DND-41 (cell line): ENCODE measurements around the gene GART.
"Not testable (repeated sequence)": the region's sequence is repeated elsewhere in the genome, so short reads cannot be mapped to it uniquely, and the experiment has no call there.

Experiments used
- ATAC-seq: fragments of 200-7000 bp; cut with Tn5 transposase; 3 replicates; pipeline ENCODE4 v1.9.1; 2021; ENCODE audit warnings: low read depth; ENCODE audit not compliant: insufficient read depth
- DNase-seq: peaks from one replicate; pipeline ENCODE4 v3.0.0-alpha.2; 2020
- H2AFZ ChIP-seq: 2 replicates; pipeline ENCODE4 v1.6.0; 2012; ENCODE audit warnings: low read depth, low read length
- H3K27ac ChIP-seq: 2 replicates; pipeline ENCODE4 v1.5.1; 2012; ENCODE audit warnings: low read length, inconsistent platforms
- H3K27me3 ChIP-seq: fragments of 200-600 bp; sonication (generic); 2 replicates; pipeline ENCODE4 v1.6.0; 2012; ENCODE audit warnings: low read length, mild to moderate bottlenecking, inconsistent platforms; ENCODE audit not compliant: insufficient read depth, poor library complexity
- H3K36me3 ChIP-seq: 2 replicates; pipeline ENCODE4 v1.5.1; 2012; ENCODE audit warnings: low read length, inconsistent platforms; ENCODE audit not compliant: insufficient read depth
- H3K4me1 ChIP-seq: 2 replicates; pipeline ENCODE4 v1.5.1; 2012; ENCODE audit warnings: mild to moderate bottlenecking, low read length; ENCODE audit not compliant: insufficient read depth
- H3K4me2 ChIP-seq: 2 replicates; pipeline ENCODE4 v1.6.0; 2012; ENCODE audit warnings: mild to moderate bottlenecking, moderate library complexity, low read length, inconsistent platforms; ENCODE audit not compliant: insufficient read depth
- H3K4me3 ChIP-seq, 2 experiments: fragments of 200-600 bp in 1 of 2; shearing (Covaris generic) in 1 of 2; 2 replicates each; pipeline ENCODE4 v1.5.1; 2012 to 2016; ENCODE audit warnings: inconsistent platforms in 2 of 2, low read length in 2 of 2, mild to moderate bottlenecking in 2 of 2, low read depth in 1 of 2, moderate library complexity in 1 of 2
- H3K79me2 ChIP-seq: 2 replicates; pipeline ENCODE4 v1.6.0; 2012; ENCODE audit warnings: low read length, inconsistent platforms; ENCODE audit not compliant: insufficient read depth
- H3K9ac ChIP-seq: 2 replicates; pipeline ENCODE4 v1.6.0; 2012; ENCODE audit warnings: low read depth, mild to moderate bottlenecking, inconsistent platforms, low read length, moderate library complexity
- H3K9me3 ChIP-seq: 2 replicates; pipeline ENCODE4 v1.5.1; 2012; ENCODE audit warnings: low read length, moderate library complexity, mild to moderate bottlenecking, inconsistent platforms; ENCODE audit not compliant: insufficient read depth, severe bottlenecking
- H4K20me1 ChIP-seq: 2 replicates; pipeline ENCODE4 v1.6.0; 2012; ENCODE audit warnings: low read length; ENCODE audit not compliant: insufficient read depth
- CTCF ChIP-seq: IDR thresholded peaks from 2 replicates; pipeline ENCODE4 v1.5.1; 2012; ENCODE audit warnings: borderline replicate concordance, low read length, moderate library complexity, mild to moderate bottlenecking; ENCODE audit not compliant: poor library complexity, severe bottlenecking; ENCODE audit errors: extremely low read depth
- EZH2 ChIP-seq: IDR thresholded peaks from 3 replicates; pipeline ENCODE4 v1.6.1; 2012; ENCODE audit warnings: borderline replicate concordance, low read depth, mild to moderate bottlenecking, moderate library complexity, low read length, inconsistent platforms; ENCODE audit not compliant: severe bottlenecking

Gene GART

GRCh38 chr21:33470701-33471100 lies 71.2 kb downstream of the GART start:
- Histone ChIP-seq H3K27me3 (no peaks in the 10 kb centered on the region), H3K27ac (no peak overlapping the region), H3K36me3 (no peaks in the 10 kb centered on the region), H3K4me3 (no peak overlapping the region), H3K4me2 (no peak overlapping the region), H2AFZ (no peak overlapping the region), H4K20me1 (no peaks in the 10 kb centered on the region), H3K9ac (no peak overlapping the region), H3K9me3 (peaks cover 3% of the 10 kb centered on the region), H3K4me1 (no peaks in the 10 kb centered on the region), H3K79me2 (peaks cover 13% of the 10 kb centered on the region; the same call in 1 of the 2 replicates)
- DNase-seq (no peak), ATAC-seq (no peak)
- TF ChIP-seq EZH2 (no peak), CTCF (no peak)

DNA sequence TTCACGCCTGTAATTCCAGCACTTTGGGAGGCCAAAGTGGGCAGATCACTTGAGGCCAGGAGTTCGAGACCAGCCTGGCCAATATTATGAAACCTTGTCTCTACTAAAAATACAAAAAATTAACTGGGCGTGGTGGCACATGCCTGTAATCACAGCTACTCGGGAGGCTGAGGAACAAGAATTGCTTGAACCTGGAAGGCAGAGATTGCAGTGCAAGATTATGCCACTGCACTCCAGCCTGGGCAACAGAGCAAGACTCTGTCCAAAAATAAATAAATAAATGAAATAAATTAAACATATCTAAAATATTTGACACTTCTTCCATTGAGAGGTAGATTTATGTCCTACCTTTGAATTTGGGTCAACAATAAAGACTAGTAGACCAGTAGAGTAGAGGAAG lies 72.7 kb downstream of the GART start:
- not testable (repeated sequence) for H3K9ac ChIP-seq, H3K27me3 ChIP-seq, H3K4me2 ChIP-seq, H3K4me1 ChIP-seq, H3K4me3 ChIP-seq, H3K9me3 ChIP-seq, ATAC-seq, H3K27ac ChIP-seq, DNase-seq, H3K36me3 ChIP-seq, H2AFZ ChIP-seq, H4K20me1 ChIP-seq
- H3K79me2 ChIP-seq, result peaks cover 13% of the 10 kb centered on the region; the same call in 1 of the 2 replicates

- Histone ChIP-seq H3K27me3 (no peaks in the 10 kb centered on the region), H4K20me1 (no peaks in the 10 kb centered on the region), H3K4me1 (no peaks in the 10 kb centered on the region), H3K27ac (no peak overlapping the region), H3K4me3 (no peak overlapping the region), H3K36me3 (peaks cover 4% of the 10 kb centered on the region; the same call in 1 of the 2 replicates), H2AFZ (no peak overlapping the region), H3K9ac (no peak overlapping the region), H3K79me2 (no peaks in the 10 kb centered on the region), H3K4me2 (no peak overlapping the region), H3K9me3 (no peaks in the 10 kb centered on the region)
- DNase-seq, result no peak
- ATAC-seq, result no peak
- no peak for TF ChIP-seq CTCF
- TF ChIP-seq EZH2, result no peak
These were observed 80.2 kb downstream of the GART start for GRCh38 chr21:33461538-33462250.

- no peak overlapping the region for H3K27ac ChIP-seq
- no peaks in the 10 kb centered on the region for H3K9me3 ChIP-seq
- no peaks in the 10 kb centered on the region; the same call in 1 of the 2 replicates for H3K36me3 ChIP-seq
- no peaks in the 10 kb centered on the region for H3K27me3 ChIP-seq
- ATAC-seq (no peak), DNase-seq (no peak)
- no peaks in the 10 kb centered on the region for H4K20me1 ChIP-seq
- H3K9ac ChIP-seq, result no peak overlapping the region
- no peaks in the 10 kb centered on the region for H3K4me1 ChIP-seq
- H3K4me2 ChIP-seq, result no peak overlapping the region
- no peak overlapping the region for H2AFZ ChIP-seq
- TF ChIP-seq EZH2 (no peak), CTCF (no peak)
- H3K79me2 ChIP-seq, result no peaks in the 10 kb centered on the region
- H3K4me3 ChIP-seq, result no peak overlapping the region
These were observed 83.1 kb downstream of the GART start for GRCh38 chr21:33458861-33459260.
